Calu3 (cell line): ENCODE results near the gene NDUFAF7. TPM values are rescaled to one million over a fixed set of nuclear protein-coding genes. Genes with fewer than 3 reads are reported as not detected.
"Not testable (repeated sequence)": the region's sequence is repeated elsewhere in the genome, so short reads cannot be mapped to it uniquely, and the experiment has no call there.

ENCODE experiments used
- BruUV-seq: library from RNA; stranded (reverse); fragments of 400-500 nt; replicated peaks from 2 replicates; lab custom pipeline; 2021; lab: Mats Ljungman, UMichigan
- CTCF ChIA-PET: fragments of 300-600 bp; sonication (Branson Sonifier 250); formaldehyde crosslinking; loops from one replicate; lab custom pipeline; 2022; ENCODE audit warnings: antibody characterized with exemption; lab: Charles Lee
- DNase-seq: peaks from one replicate; pipeline ENCODE4 v3.0.0; 2022
- H3K27ac Mint-ChIP-seq: one replicate; pipeline ENCODE4 v1.8.0; 2022; ENCODE audit warnings: mixed read lengths; ENCODE audit not compliant: unreplicated experiment
- H3K27me3 Mint-ChIP-seq: one replicate; pipeline ENCODE4 v1.8.0; 2022; ENCODE audit warnings: mixed read lengths; ENCODE audit not compliant: unreplicated experiment
- H3K36me3 Mint-ChIP-seq: one replicate; pipeline ENCODE4 v1.8.0; 2022; ENCODE audit warnings: mild to moderate bottlenecking, moderate library complexity, mixed read lengths; ENCODE audit not compliant: insufficient read depth, unreplicated experiment
- H3K4me1 Mint-ChIP-seq: one replicate; pipeline ENCODE4 v1.8.0; 2022; ENCODE audit warnings: mild to moderate bottlenecking, low read depth, mixed read lengths; ENCODE audit not compliant: unreplicated experiment
- H3K4me3 Mint-ChIP-seq: one replicate; pipeline ENCODE4 v1.8.0; 2022; ENCODE audit warnings: mild to moderate bottlenecking, low read depth, moderate library complexity, mixed read lengths; ENCODE audit not compliant: unreplicated experiment
- H3K9me3 Mint-ChIP-seq: one replicate; pipeline ENCODE4 v1.8.0; 2022; ENCODE audit warnings: low read depth, mixed read lengths; ENCODE audit not compliant: unreplicated experiment
- CTCF ChIP-seq: fragments of 200-600 bp; IDR thresholded peaks from one replicate; pipeline ENCODE4 v1.8.0; 2022; ENCODE audit warnings: antibody characterized with exemption; ENCODE audit not compliant: unreplicated experiment
- intact Hi-C: fragments of 100-400 bp; cut with micrococcal nuclease; formaldehyde crosslinking; loops from one replicate; pipeline ENCODE4 v1.10.0; 2022; ENCODE audit not compliant: unreplicated experiment
- total RNA-seq: library from RNA; stranded (reverse); gene quantifications from 2 replicates; pipeline ENCODE4 v1.2.3, GENCODE V29; 2022

NDUFAF7 gene
- total RNA-seq, 1 experiment from 2014 or later = 22.3 TPM

- Mint-ChIP-seq H3K27me3 (no peaks in the 10 kb centered on the region), H3K4me1 (peaks cover 17% of the 10 kb centered on the region), H3K27ac (no peak overlapping the region), H3K36me3 (peaks cover 22% of the 10 kb centered on the region), H3K9me3 (no peaks in the 10 kb centered on the region), H3K4me3 (no peak overlapping the region)
- CTCF ChIA-PET = no interaction called here
- no peak for DNase-seq
- BruUV-seq = no TSS peak
- intact Hi-C loops = no loop called here
- no peak for TF ChIP-seq CTCF
These were observed 8.3 kb upstream of the NDUFAF7 start for GRCh38 chr2:37223131-37223530.

DNA sequence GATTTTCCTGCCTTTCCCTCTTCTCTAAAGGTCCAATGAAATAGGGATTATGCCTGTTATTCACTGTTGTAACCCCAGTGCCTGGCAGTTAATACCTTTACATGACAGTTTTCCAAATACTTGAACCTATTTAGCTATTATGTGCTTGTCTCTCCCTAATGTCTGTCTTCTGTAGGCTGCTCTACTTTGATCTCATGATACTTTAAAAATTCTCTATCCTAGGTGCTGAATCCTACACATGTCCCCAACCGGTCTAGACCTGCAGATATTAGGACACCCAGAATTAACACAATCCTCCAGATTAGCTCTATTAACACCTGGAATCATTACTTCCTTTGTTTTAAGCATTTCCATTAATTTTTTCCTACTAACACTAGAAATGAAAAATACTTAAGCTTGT, 7.4 kb upstream of the NDUFAF7 start:
- H3K9me3 Mint-ChIP-seq = no peaks in the 10 kb centered on the region

GRCh38 chr2:37225129-37225528, 6.3 kb upstream of the NDUFAF7 start:
- H3K27me3 Mint-ChIP-seq, H3K27ac Mint-ChIP-seq, H3K4me3 Mint-ChIP-seq, H3K9me3 Mint-ChIP-seq, CTCF ChIA-PET, DNase-seq, intact Hi-C loops, BruUV-seq: not testable (repeated sequence)
- H3K36me3 Mint-ChIP-seq = peaks cover 16% of the 10 kb centered on the region
- H3K4me1 Mint-ChIP-seq = peaks cover 23% of the 10 kb centered on the region

More for the DNA sequence above, 7.4 kb upstream of the NDUFAF7 start:
- no peak overlapping the region for H3K4me3 Mint-ChIP-seq
- TF ChIP-seq CTCF = no peak
- H3K36me3 Mint-ChIP-seq = peaks cover 16% of the 10 kb centered on the region
- H3K27ac Mint-ChIP-seq = no peak overlapping the region
- no TSS peak for BruUV-seq
- CTCF ChIA-PET = no interaction called here
- DNase-seq = no peak
- no peaks in the 10 kb centered on the region for H3K27me3 Mint-ChIP-seq
- H3K4me1 Mint-ChIP-seq = peaks cover 17% of the 10 kb centered on the region
- intact Hi-C loops = no loop called here

GRCh38 chr2:37226863-37227262, 4.6 kb upstream of the NDUFAF7 start:
- H3K4me1 Mint-ChIP-seq = peaks cover 23% of the 10 kb centered on the region
- TF ChIP-seq CTCF = no peak
- H3K27me3 Mint-ChIP-seq = no peaks in the 10 kb centered on the region
- CTCF ChIA-PET = no interaction called here
- peaks cover 5% of the 10 kb centered on the region for H3K36me3 Mint-ChIP-seq
- no TSS peak for BruUV-seq
- intact Hi-C loops = no loop called here
- no peak for DNase-seq
- H3K9me3 Mint-ChIP-seq = no peaks in the 10 kb centered on the region
- H3K4me3 Mint-ChIP-seq = no peak overlapping the region
- H3K27ac Mint-ChIP-seq = no peak overlapping the region

- DNase-seq = no peak
- Mint-ChIP-seq H3K27me3 (no peaks in the 10 kb centered on the region), H3K36me3 (peaks cover 5% of the 10 kb centered on the region), H3K4me3 (no peak overlapping the region), H3K9me3 (no peaks in the 10 kb centered on the region), H3K4me1 (peaks cover 22% of the 10 kb centered on the region), H3K27ac (no peak overlapping the region)
- intact Hi-C loops = no loop called here
- no peak for TF ChIP-seq CTCF
- CTCF ChIA-PET = no interaction called here
- no TSS peak for BruUV-seq
These were observed 2.7 kb upstream of the NDUFAF7 start for GRCh38 chr2:37228788-37229187.
